Gastrocnemius medialis (tissue), 4 donors: Measurements from ENCODE around the gene TEKT5.
"Not testable (repeated sequence)": the region's sequence is repeated elsewhere in the genome, so short reads cannot be mapped to it uniquely, and the experiment has no call there.

Experiments
- POLR2A ChIP-seq, 2 donors: fragments of 450-650 bp; IDR thresholded peaks; one replicate each; pipeline ENCODE4 v1.6.1; 2017; ENCODE audit warnings: antibody characterized with exemption in 2 of 2, mild to moderate bottlenecking in 2 of 2, moderate library complexity in 2 of 2
- TF ChIP-seq, protein P1 (sequence below), 5 experiments: fragments of 450-650 bp in 3 of 5; fragments of 200-600 bp in 2 of 5; sonication (generic) in 2 of 5; IDR thresholded peaks in 4 of 5; conservative IDR thresholded peaks in 1 of 5; 1 replicate in 4 of 5; 2 replicates in 1 of 5; pipeline ENCODE4 v1.5.1; 2016 to 2019; ENCODE audit warnings: antibody characterized with exemption in 5 of 5, mild to moderate bottlenecking in 3 of 5, moderate library complexity in 3 of 5

DNA sequence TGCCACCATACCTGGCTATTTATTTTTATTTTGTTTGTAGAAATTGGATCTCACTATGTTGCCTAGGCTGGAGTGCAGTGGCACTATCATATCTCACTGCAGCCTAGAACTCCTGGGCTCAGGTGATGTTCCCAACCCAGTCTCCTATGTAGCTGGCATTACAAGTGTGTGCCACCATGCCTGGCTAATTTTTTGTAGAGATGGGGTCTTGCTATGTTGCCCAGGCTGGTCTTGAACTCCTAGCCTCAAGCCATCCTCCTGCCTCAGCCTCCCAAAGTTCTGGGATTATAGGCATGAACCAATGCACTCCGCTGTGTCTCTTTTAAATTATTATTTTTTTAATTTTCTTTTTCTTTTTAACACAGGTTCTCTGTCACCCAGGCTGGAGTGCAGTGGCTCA lies 45.6 kb downstream of the TEKT5 start:
- TF ChIP-seq, protein P1, sequence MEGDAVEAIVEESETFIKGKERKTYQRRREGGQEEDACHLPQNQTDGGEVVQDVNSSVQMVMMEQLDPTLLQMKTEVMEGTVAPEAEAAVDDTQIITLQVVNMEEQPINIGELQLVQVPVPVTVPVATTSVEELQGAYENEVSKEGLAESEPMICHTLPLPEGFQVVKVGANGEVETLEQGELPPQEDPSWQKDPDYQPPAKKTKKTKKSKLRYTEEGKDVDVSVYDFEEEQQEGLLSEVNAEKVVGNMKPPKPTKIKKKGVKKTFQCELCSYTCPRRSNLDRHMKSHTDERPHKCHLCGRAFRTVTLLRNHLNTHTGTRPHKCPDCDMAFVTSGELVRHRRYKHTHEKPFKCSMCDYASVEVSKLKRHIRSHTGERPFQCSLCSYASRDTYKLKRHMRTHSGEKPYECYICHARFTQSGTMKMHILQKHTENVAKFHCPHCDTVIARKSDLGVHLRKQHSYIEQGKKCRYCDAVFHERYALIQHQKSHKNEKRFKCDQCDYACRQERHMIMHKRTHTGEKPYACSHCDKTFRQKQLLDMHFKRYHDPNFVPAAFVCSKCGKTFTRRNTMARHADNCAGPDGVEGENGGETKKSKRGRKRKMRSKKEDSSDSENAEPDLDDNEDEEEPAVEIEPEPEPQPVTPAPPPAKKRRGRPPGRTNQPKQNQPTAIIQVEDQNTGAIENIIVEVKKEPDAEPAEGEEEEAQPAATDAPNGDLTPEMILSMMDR (IDR thresholded peaks at IDR 0.05 in 4 of 5, conservative IDR thresholded peaks at IDR 0.05 in 1 of 5), result not testable (repeated sequence)
- not testable (repeated sequence) for TF ChIP-seq POLR2A (IDR thresholded peaks at IDR 0.05)
